ENCODE data around the gene AP1G1.

Gene AP1G1

DNA sequence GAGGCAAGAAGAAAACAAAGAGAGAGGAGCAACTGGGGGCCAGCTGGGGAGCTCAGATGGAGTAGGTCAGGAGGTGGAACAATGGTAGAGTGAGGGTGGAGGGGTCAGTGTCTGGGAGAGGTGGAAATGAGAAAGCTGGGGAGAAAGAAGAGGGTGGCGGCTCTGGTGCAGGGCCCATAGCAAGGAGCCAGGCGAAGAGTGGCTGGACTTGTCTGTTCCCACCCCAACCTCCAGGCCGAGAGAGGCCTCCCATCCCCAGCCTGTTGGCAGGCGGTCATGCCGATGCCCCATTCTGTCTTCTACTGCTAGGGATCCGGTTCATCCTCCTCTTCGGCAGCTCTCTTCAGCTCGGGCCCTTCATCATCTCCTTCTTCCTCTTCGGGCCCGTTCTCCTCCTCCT is 31.3 kb downstream of the AP1G1 start:
- Histone ChIP-seq H3K4me3 (ENCODE audit: low read depth, low read length) (no peak overlapping the region), H3K36me3 (replicated peaks) (peaks cover 22% of the 10 kb centered on the region), H3K27ac (no peak overlapping the region), H3K27me3 (replicated peaks) (no peaks in the 10 kb centered on the region)
- DNase-seq, result no peak
- in situ Hi-C loops (cut with HindIII; ENCODE audit: low pct_ligation_motif_present, low sequenced_read_pairs), result no loop called here
- TF ChIP-seq, protein P1, sequence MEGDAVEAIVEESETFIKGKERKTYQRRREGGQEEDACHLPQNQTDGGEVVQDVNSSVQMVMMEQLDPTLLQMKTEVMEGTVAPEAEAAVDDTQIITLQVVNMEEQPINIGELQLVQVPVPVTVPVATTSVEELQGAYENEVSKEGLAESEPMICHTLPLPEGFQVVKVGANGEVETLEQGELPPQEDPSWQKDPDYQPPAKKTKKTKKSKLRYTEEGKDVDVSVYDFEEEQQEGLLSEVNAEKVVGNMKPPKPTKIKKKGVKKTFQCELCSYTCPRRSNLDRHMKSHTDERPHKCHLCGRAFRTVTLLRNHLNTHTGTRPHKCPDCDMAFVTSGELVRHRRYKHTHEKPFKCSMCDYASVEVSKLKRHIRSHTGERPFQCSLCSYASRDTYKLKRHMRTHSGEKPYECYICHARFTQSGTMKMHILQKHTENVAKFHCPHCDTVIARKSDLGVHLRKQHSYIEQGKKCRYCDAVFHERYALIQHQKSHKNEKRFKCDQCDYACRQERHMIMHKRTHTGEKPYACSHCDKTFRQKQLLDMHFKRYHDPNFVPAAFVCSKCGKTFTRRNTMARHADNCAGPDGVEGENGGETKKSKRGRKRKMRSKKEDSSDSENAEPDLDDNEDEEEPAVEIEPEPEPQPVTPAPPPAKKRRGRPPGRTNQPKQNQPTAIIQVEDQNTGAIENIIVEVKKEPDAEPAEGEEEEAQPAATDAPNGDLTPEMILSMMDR (IDR thresholded peaks at IDR 0.05; ENCODE audit: low read depth, low read length, missing control alignments), result no peak

DNA sequence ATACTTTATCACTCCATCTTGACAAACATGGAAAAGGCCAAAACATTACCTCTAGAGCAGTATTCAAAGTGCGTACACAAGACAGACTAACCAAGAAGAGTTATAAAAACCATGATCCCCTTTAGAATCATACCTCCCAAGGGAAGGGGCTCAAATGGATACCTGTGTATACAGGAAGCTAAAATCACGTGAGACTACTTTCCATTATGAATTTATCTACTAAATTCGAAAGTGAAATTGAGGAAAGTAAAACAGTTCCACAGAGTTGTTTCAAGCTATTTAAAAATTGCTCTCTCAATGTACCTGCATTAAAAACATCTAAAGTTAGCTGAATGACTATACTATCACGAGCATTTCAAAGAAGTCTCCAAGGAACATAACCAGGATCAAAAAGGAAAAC is 32.7 kb downstream of the AP1G1 start:
- Histone ChIP-seq H3K27me3 (replicated peaks) (no peaks in the 10 kb centered on the region), H3K4me3 (ENCODE audit: low read depth, low read length) (no peak overlapping the region), H3K27ac (no peak overlapping the region), H3K36me3 (replicated peaks) (peaks cover 22% of the 10 kb centered on the region)
- in situ Hi-C loops (cut with HindIII; ENCODE audit: low pct_ligation_motif_present, low sequenced_read_pairs), result no loop called here
- TF ChIP-seq, protein P1 (IDR thresholded peaks at IDR 0.05; ENCODE audit: low read depth, low read length, missing control alignments), result no peak
- no peak for DNase-seq

- Histone ChIP-seq H3K27me3 (replicated peaks) (no peaks in the 10 kb centered on the region), H3K36me3 (replicated peaks) (peaks cover 19% of the 10 kb centered on the region), H3K27ac (no peak overlapping the region), H3K4me3 (ENCODE audit: low read depth, low read length) (no peak overlapping the region)
- in situ Hi-C loops (cut with HindIII; ENCODE audit: low pct_ligation_motif_present, low sequenced_read_pairs), result no loop called here
- TF ChIP-seq, protein P1 (IDR thresholded peaks at IDR 0.05; ENCODE audit: low read depth, low read length, missing control alignments), result no peak
- no peak for DNase-seq
These were observed 37.1 kb downstream of the AP1G1 start for GRCh38 chr16:71771571-71771970.

DNA sequence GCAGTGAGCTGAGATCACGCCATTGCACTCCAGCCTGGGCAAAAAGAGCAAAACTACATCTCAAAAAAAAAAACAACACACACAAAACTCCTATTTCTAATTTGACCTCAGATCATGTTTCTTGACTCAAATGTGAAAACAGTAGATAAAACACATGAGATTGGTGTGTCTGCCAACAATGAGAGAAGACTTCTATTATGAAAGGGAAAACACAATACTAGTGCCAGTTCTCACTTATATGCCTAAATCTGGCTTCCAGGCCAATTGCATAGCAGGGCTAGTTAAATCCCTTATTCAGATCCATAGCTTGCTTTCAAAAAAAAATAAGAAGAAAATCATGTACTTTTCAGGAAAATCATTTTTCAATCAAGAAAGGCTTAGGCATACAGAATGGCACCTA is 39.4 kb downstream of the AP1G1 start:
- no peak for DNase-seq
- Histone ChIP-seq H3K36me3 (replicated peaks) (peaks cover 17% of the 10 kb centered on the region), H3K27me3 (replicated peaks) (no peaks in the 10 kb centered on the region), H3K4me3 (ENCODE audit: low read depth, low read length) (no peak overlapping the region), H3K27ac (no peak overlapping the region)
- TF ChIP-seq, protein P1 (IDR thresholded peaks at IDR 0.05; ENCODE audit: low read depth, low read length, missing control alignments), result no peak
- in situ Hi-C loops (cut with HindIII; ENCODE audit: low pct_ligation_motif_present, low sequenced_read_pairs), result no loop called here

DNA sequence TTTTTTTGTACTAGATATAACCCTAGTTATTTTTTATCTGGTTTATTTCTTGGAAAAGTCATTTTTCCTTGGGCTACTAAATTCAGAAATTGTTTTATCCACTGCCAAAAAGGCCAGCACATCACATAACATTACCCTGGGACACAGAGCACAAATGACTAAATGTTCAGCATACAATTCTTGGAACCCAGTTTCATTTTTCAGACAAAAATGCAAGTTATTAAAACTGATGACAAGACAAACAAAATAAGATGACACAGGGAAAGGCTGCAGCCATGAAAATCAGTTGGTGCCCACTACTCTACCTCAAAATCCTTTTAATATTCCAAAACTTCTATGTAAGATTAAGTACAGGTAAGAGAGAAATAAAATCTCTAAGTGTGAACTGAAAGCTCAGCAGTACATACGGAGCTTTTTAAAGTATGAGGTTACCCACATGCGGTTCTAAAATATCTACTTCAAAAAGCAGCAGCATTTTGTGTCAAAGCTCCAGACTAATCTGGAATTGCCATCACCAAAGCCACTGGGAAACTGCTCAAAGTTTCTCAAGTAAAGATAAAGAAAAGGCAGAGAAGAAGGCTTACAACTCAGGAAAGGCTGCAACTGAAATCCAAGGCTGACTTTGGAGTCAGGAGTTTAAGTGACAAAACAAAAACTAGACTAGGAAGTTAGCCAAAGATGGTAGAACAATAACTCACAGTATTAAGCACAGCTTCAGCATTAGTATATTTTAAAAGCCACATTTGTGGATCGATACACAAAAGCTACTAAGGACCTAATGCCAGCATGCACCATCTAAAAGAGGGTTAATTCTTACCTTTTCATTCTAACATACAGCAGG is 41.4 kb downstream of the AP1G1 start:
- TF ChIP-seq, protein P1 (IDR thresholded peaks at IDR 0.05; ENCODE audit: low read depth, low read length, missing control alignments), result no peak
- Histone ChIP-seq H3K27ac (no peak overlapping the region), H3K4me3 (ENCODE audit: low read depth, low read length) (no peak overlapping the region), H3K36me3 (replicated peaks) (peaks cover 19% of the 10 kb centered on the region), H3K27me3 (replicated peaks) (no peaks in the 10 kb centered on the region)
- in situ Hi-C loops (cut with HindIII; ENCODE audit: low pct_ligation_motif_present, low sequenced_read_pairs), result no loop called here
- no peak for DNase-seq

- TF ChIP-seq, protein P1 (IDR thresholded peaks at IDR 0.05; ENCODE audit: low read depth, low read length, missing control alignments), result no peak
- peak; percentile 7 for DNase-seq
- Histone ChIP-seq H3K27ac (peak overlapping the region; percentile 29), H3K36me3 (replicated peaks) (peaks cover 43% of the 10 kb centered on the region), H3K4me3 (ENCODE audit: low read depth, low read length) (no peak overlapping the region), H3K27me3 (replicated peaks) (no peaks in the 10 kb centered on the region)
- in situ Hi-C loops (cut with HindIII; ENCODE audit: low pct_ligation_motif_present, low sequenced_read_pairs), result no loop called here
These were observed 46.4 kb downstream of the AP1G1 start for GRCh38 chr16:71762186-71762585.

Data from brain microvascular endothelial cell (primary cell).